Measurements from ENCODE around the gene TLE4. TPM values are rescaled to one million over a fixed set of nuclear protein-coding genes. Genes with fewer than 3 reads are reported as not detected.

The TLE4 gene
- 31.0 TPM for polyA plus RNA-seq (2013, experiment 1 of 2)
- 30.8 TPM for polyA plus RNA-seq (2013, experiment 2 of 2)

DNA sequence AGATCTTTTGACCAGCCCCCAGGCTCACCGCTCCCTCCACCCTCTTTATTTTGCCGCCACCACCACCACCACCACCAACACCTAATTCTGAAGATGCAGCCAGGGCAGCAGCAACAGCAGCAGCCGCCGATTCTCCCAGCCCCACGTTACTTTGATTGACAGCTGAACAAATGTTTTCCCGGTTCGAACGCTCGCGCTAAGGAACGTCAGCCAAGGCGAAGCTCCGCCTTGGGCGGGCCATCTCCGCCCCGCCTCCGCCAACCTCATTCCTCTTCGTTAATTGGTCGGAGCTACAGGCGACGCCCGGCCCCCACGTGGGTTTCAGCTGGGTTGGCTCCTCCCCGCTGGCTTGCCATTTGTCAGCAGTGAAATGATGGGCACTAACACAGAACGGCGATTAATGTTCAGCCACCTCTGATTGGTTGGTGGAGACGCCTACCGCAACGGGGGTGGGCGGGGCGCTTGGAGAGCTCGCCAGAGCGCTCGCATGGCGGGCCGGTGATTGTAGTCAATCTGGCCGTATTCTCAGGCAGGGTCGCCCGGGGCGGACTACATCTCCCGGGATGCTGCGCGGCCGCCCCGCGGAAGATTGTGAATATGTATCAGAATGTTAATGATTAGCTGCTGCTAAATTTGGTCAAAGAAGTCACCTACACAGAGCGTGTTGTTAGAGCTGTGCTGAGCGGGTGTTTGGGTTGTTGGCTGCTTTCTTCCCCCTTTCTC, at the start of gene TLE4:
Gene TLE4, plus strand, starts transcription at position 657 of the 723 bp plus-strand sequence. CDS start 826 bp downstream, outside the sequence.
- Histone ChIP-seq H3K9me3 (ENCODE audit: control insufficient read depth, low read length) (no peaks in the 10 kb centered on the region), H4K91ac (ENCODE audit: low read length) (peak within 1 kb of the TSS; percentile 86), H2BK15ac (ENCODE audit: low read depth, poor library complexity, severe bottlenecking) (peak within 1 kb of the TSS; percentile 80), H2AK5ac (ENCODE audit: low read length, severe bottlenecking) (no peak within 1 kb of the TSS), H3K4me2 (ENCODE audit: low read length, poor library complexity, severe bottlenecking) (peak within 1 kb of the TSS; percentile 87), H2BK120ac (ENCODE audit: low read depth, low read length) (peak within 1 kb of the TSS; percentile 95), H3K4me1 (ENCODE audit: control insufficient read depth, insufficient read depth, low read depth, low read length) (peaks cover 3% of the 10 kb centered on the region), H3K79me1 (replicated peaks; ENCODE audit: low read length, poor library complexity, severe bottlenecking) (no peaks in the 10 kb centered on the region), H3K23ac (ENCODE audit: low read length in 2 of 2) (peak within 1 kb of the TSS in 1 of 2 experiments; percentile 59), H3K27me3 (ENCODE audit: control insufficient read depth in 1 of 2, insufficient read depth in 1 of 2, low read length in 2 of 2) (peaks cover 0 to 11% of the 10 kb centered on the region in 2 experiments), H3K14ac (ENCODE audit: low read length in 2 of 2) (peak within 1 kb of the TSS; percentile 36 to 90), H3K9ac (ENCODE audit: low read length) (peak within 1 kb of the TSS; percentile 94), H4K8ac (ENCODE audit: low read length) (peak within 1 kb of the TSS; percentile 72), H2BK5ac (ENCODE audit: low read depth, low read length, poor library complexity, severe bottlenecking) (peak within 1 kb of the TSS; percentile 57), H3K4me3 (ENCODE audit: insufficient read depth in 1 of 2, low read depth in 1 of 2, low read length in 2 of 2) (peak within 1 kb of the TSS; percentile 89 to 94), H3K4ac (ENCODE audit: low read depth in 1 of 2, low read length in 2 of 2) (peak within 1 kb of the TSS; percentile 51 to 82), H3K36me3 (ENCODE audit: control insufficient read depth in 1 of 2, insufficient read depth in 2 of 2, low read depth in 1 of 2, low read length in 2 of 2) (no peaks in the 10 kb centered on the region), H2BK12ac (ENCODE audit: low read length in 2 of 2) (peak within 1 kb of the TSS; percentile 59 to 84), H3K18ac (ENCODE audit: low read depth in 1 of 2, low read length in 2 of 2) (peak within 1 kb of the TSS; percentile 97 to 98), H2AFZ (ENCODE audit: low read depth, low read length) (peak within 1 kb of the TSS; percentile 68), H3K27ac (ENCODE audit: low read length, poor library complexity, severe bottlenecking) (peak within 1 kb of the TSS; percentile 97)
- under 1% methylated on average over 46 of the region's 48 CpGs for WGBS
- DNase-seq: peak; percentile 100

- no peak overlapping the region for H3K4me3 ChIP-seq (ENCODE audit: insufficient read depth in 1 of 2, low read depth in 1 of 2, low read length in 2 of 2)
- H3K9me3 ChIP-seq (ENCODE audit: control insufficient read depth, low read length): peaks cover 3% of the 10 kb centered on the region
- H2AK5ac ChIP-seq (ENCODE audit: low read length, severe bottlenecking): no peak overlapping the region
- no peak overlapping the region for H3K18ac ChIP-seq (ENCODE audit: low read depth in 1 of 2, low read length in 2 of 2)
- no peak overlapping the region for H4K8ac ChIP-seq (ENCODE audit: low read length)
- H3K4me1 ChIP-seq (ENCODE audit: control insufficient read depth, insufficient read depth, low read depth, low read length): no peaks in the 10 kb centered on the region
- H3K27me3 ChIP-seq (ENCODE audit: control insufficient read depth in 1 of 2, insufficient read depth in 1 of 2, low read length in 2 of 2): no peaks in the 10 kb centered on the region
- H2BK120ac ChIP-seq (ENCODE audit: low read depth, low read length): no peak overlapping the region
- no peaks in the 10 kb centered on the region for H3K79me1 ChIP-seq (replicated peaks; ENCODE audit: low read length, poor library complexity, severe bottlenecking)
- H3K36me3 ChIP-seq (ENCODE audit: control insufficient read depth in 1 of 2, insufficient read depth in 2 of 2, low read depth in 1 of 2, low read length in 2 of 2): peaks cover 0 to 3% of the 10 kb centered on the region in 2 experiments
- DNase-seq: no peak
- H2BK12ac ChIP-seq (ENCODE audit: low read length in 2 of 2): no peak overlapping the region
- H3K4ac ChIP-seq (ENCODE audit: low read depth in 1 of 2, low read length in 2 of 2): no peak overlapping the region
- H2AFZ ChIP-seq (ENCODE audit: low read depth, low read length): no peak overlapping the region
- H2BK5ac ChIP-seq (ENCODE audit: low read depth, low read length, poor library complexity, severe bottlenecking): no peak overlapping the region
- no peak overlapping the region for H3K14ac ChIP-seq (ENCODE audit: low read length in 2 of 2)
- 100% methylated on average over 4 of the region's 4 CpGs for WGBS
- no peak overlapping the region for H3K23ac ChIP-seq (ENCODE audit: low read length in 2 of 2)
- H4K91ac ChIP-seq (ENCODE audit: low read length): no peak overlapping the region
- no peak overlapping the region for H3K4me2 ChIP-seq (ENCODE audit: low read length, poor library complexity, severe bottlenecking)
- no peak overlapping the region for H2BK15ac ChIP-seq (ENCODE audit: low read depth, poor library complexity, severe bottlenecking)
- no peak overlapping the region for H3K27ac ChIP-seq (ENCODE audit: low read length, poor library complexity, severe bottlenecking)
- no peak overlapping the region for H3K9ac ChIP-seq (ENCODE audit: low read length)
These were observed 49.0 kb upstream of the TLE4 start for GRCh38 chr9:79522793-79523192.

DNA sequence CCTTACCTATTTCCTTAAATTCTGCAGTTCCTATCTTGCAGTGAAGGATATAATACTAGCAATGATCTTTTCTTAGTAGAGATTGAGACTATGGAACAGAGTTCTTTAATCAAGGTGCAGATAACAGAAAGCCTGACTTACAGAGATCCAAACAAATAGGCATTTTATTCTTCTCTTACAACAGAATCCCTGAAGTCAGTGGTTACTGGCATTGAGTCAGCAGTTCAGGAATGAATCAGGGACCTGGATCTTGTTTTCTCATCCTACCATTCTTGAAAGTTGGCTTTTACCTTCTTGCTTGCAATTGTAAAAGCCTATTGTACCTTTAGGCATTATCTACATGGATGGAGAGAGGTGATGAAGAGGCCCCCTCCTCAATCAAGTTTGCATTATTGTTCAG, 47.5 kb upstream of the TLE4 start:
- Histone ChIP-seq H4K8ac (ENCODE audit: low read length) (no peak overlapping the region), H3K18ac (ENCODE audit: low read depth in 1 of 2, low read length in 2 of 2) (no peak overlapping the region), H3K9me3 (ENCODE audit: control insufficient read depth, low read length) (peaks cover 3% of the 10 kb centered on the region), H2BK12ac (ENCODE audit: low read length in 2 of 2) (no peak overlapping the region), H2BK120ac (ENCODE audit: low read depth, low read length) (no peak overlapping the region), H3K4ac (ENCODE audit: low read depth in 1 of 2, low read length in 2 of 2) (no peak overlapping the region), H2AK5ac (ENCODE audit: low read length, severe bottlenecking) (no peak overlapping the region), H3K14ac (ENCODE audit: low read length in 2 of 2) (no peak overlapping the region), H2BK5ac (ENCODE audit: low read depth, low read length, poor library complexity, severe bottlenecking) (no peak overlapping the region), H3K23ac (ENCODE audit: low read length in 2 of 2) (no peak overlapping the region), H3K27ac (ENCODE audit: low read length, poor library complexity, severe bottlenecking) (no peak overlapping the region), H3K4me1 (ENCODE audit: control insufficient read depth, insufficient read depth, low read depth, low read length) (no peaks in the 10 kb centered on the region), H4K91ac (ENCODE audit: low read length) (no peak overlapping the region), H3K79me1 (replicated peaks; ENCODE audit: low read length, poor library complexity, severe bottlenecking) (no peaks in the 10 kb centered on the region), H3K9ac (ENCODE audit: low read length) (no peak overlapping the region), H3K4me2 (ENCODE audit: low read length, poor library complexity, severe bottlenecking) (no peak overlapping the region), H2BK15ac (ENCODE audit: low read depth, poor library complexity, severe bottlenecking) (no peak overlapping the region), H3K36me3 (ENCODE audit: control insufficient read depth in 1 of 2, insufficient read depth in 2 of 2, low read depth in 1 of 2, low read length in 2 of 2) (peaks cover 0 to 3% of the 10 kb centered on the region in 2 experiments), H2AFZ (ENCODE audit: low read depth, low read length) (no peak overlapping the region), H3K4me3 (ENCODE audit: insufficient read depth in 1 of 2, low read depth in 1 of 2, low read length in 2 of 2) (no peak overlapping the region), H3K27me3 (ENCODE audit: control insufficient read depth in 1 of 2, insufficient read depth in 1 of 2, low read length in 2 of 2) (no peaks in the 10 kb centered on the region)
- DNase-seq: peak; percentile 30

- Histone ChIP-seq H2BK120ac (ENCODE audit: low read depth, low read length) (no peak overlapping the region), H2BK15ac (ENCODE audit: low read depth, poor library complexity, severe bottlenecking) (no peak overlapping the region), H3K4me2 (ENCODE audit: low read length, poor library complexity, severe bottlenecking) (no peak overlapping the region), H3K9ac (ENCODE audit: low read length) (no peak overlapping the region), H2BK12ac (ENCODE audit: low read length in 2 of 2) (no peak overlapping the region), H3K27ac (ENCODE audit: low read length, poor library complexity, severe bottlenecking) (no peak overlapping the region), H2BK5ac (ENCODE audit: low read depth, low read length, poor library complexity, severe bottlenecking) (no peak overlapping the region), H3K27me3 (ENCODE audit: control insufficient read depth in 1 of 2, insufficient read depth in 1 of 2, low read length in 2 of 2) (no peaks in the 10 kb centered on the region), H3K4me1 (ENCODE audit: control insufficient read depth, insufficient read depth, low read depth, low read length) (no peaks in the 10 kb centered on the region), H3K18ac (ENCODE audit: low read depth in 1 of 2, low read length in 2 of 2) (no peak overlapping the region), H2AFZ (ENCODE audit: low read depth, low read length) (no peak overlapping the region), H3K23ac (ENCODE audit: low read length in 2 of 2) (no peak overlapping the region), H2AK5ac (ENCODE audit: low read length, severe bottlenecking) (no peak overlapping the region), H3K36me3 (ENCODE audit: control insufficient read depth in 1 of 2, insufficient read depth in 2 of 2, low read depth in 1 of 2, low read length in 2 of 2) (peaks cover 0 to 3% of the 10 kb centered on the region in 2 experiments), H3K4me3 (ENCODE audit: insufficient read depth in 1 of 2, low read depth in 1 of 2, low read length in 2 of 2) (no peak overlapping the region), H3K79me1 (replicated peaks; ENCODE audit: low read length, poor library complexity, severe bottlenecking) (no peaks in the 10 kb centered on the region), H3K4ac (ENCODE audit: low read depth in 1 of 2, low read length in 2 of 2) (no peak overlapping the region), H3K9me3 (ENCODE audit: control insufficient read depth, low read length) (peaks cover 3% of the 10 kb centered on the region), H4K8ac (ENCODE audit: low read length) (no peak overlapping the region), H3K14ac (ENCODE audit: low read length in 2 of 2) (no peak overlapping the region), H4K91ac (ENCODE audit: low read length) (no peak overlapping the region)
- DNase-seq: no peak
- 100% methylated on average over 1 of the region's 1 CpG for WGBS
These were observed 45.6 kb upstream of the TLE4 start for GRCh38 chr9:79526149-79526672.
